HPDE6-E6E7 (cell line): ENCODE results near the gene DOCK3.
"Not testable (repeated sequence)": the region's sequence is repeated elsewhere in the genome, so short reads cannot be mapped to it uniquely, and the experiment has no call there.

ENCODE experiments used
- DNase-seq: peaks from one replicate; pipeline ENCODE4 v3.0.0; 2011; ENCODE audit warnings: missing footprints; ENCODE audit errors: extremely low spot score

The DOCK3 gene

DNA sequence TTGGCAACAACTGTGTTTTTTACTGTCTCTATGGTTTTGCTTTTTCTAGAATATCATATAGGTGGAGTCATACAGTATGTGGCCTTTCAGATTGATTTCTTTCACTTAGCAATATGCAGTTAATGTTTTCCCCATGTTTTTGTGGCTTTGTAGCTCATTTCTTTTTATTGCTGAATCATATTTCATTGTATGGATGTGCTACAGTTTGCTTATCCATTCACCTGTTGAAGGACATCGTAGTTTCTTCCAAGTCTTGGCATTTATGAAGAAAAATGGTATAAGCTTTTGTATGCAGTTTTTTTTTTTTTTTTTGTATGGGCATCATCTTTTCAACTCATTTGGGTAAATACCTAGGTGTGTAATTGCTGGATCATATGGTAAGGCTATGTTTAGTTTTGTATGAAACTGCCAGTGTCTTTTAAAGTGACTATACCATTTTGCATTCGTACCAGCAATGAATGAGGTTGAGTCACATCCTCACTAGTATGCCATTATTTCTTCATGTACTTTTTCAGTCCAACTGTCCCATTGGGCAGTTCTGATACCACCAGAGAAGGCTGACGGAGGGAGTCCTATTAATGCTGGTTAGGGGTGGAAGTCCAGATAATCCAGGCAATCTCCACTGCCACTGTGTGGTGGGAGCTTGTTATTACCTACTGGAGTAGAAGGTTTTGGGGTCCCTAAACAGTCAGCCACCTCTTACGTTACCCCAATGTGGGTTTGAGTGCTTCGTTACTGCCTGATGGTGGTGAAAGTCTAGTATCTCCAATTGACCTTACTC, 210.5 kb downstream of the DOCK3 start:
- no peak for DNase-seq

DNA sequence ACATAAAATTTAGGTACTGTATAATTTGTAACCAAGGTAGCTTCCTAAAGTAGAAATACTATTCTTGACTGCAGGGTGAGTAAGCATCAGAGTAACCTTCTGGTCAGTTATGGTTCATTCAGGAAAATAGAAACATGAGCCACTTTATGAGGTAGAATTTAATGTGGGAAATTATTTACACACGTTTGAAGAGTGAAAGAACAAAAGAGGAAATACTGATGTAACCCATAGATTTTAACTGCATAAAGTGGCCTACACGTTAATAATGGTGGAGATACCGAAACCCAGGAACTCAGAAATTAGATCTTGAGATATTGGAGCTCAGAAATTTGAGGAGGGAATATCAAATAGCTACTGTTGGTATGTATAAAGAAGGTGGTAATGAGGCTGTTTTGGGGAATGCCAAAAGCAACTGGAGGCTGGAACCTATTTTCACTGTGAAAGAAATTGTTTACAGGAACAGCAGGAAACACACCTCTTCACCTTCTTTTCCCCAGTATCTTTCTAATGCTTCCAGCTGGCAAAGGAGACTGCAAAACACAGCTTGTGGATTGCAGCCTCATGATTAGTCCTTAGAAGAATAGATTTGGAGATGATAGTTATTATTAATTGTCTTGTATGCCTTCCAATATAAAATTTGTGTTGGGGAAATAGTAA, 216.1 kb downstream of the DOCK3 start:
- DNase-seq = no peak

DNA sequence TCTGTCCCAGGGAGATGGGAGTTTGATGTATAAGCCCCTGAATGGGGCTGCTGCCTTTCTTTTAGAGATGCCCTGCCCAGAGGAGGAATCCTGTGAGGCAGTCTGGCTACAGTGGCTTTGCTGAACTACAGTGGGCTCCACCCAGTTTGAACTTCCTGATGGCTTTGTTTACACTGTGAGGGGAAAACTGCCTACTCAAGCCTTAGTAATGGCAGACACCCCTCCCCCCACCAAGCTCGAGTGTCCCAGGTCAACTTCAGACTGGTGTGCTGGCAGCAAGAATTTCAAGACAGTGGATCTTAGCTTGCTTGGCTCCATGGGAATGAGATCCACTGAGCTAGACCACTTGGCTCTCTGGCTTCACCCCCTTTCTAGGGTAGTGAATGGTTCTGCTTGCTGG, 226.4 kb downstream of the DOCK3 start:
- not testable (repeated sequence) for DNase-seq

DNA sequence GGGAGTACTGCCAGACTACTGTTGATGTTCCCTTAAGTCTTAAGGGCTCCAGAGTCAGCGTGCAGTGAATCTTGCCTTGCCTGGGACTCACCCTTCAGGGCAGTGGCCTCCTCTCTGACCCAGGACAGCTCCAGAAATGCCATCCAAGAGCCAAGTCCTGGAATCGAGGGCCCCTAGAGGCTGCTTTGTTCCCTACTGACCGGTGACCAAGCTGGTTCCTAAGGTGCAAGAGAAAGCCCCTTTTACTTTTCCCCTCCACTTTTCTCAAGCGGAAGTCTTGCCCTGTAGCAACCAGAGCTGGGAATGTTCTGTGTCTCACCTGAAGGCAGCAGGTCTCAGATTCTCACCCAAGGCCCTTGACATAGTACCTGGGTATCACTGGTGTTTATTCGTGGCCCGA, 238.0 kb downstream of the DOCK3 start:
- DNase-seq = no peak

DNA sequence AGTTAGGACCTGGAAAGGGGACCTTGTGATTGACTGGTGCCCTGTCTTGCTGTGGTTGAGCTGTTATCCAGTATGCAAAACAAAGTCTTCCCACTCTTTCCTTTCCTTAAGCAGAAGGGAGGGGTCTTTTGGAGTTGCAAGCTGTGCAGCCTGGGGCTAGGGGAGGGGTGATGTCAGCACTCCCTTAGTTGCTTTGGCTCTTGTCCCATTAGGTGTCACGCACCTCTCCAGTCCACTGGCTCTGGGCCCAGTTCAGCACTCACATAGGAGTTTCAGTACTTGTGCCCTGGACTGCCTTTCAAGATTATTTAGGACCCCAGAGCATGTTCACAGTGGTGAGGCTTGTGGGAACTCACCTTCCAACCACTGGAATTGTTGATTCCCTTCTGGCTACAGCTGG, 238.5 kb downstream of the DOCK3 start:
- DNase-seq = no peak

DNA sequence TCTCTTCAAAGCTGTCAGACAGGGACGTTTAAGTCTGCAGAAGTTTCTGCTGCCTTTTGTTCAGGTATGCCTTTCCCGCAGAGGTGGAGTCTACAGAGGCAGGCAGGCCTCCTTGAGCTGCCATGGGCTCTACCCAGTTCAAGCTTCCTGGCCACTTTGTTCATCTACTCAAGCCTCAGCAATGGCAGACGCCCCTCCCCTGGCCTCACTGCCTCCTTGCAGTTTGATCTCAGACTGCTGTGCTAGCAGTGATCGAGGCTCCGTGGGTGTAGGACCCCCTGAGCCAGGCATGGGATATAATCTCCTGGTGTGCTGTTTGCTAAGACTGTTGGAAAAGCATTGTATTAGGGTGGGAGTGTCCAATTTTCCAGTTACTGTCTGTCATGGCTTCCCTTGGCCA, 247.3 kb downstream of the DOCK3 start:
- DNase-seq = not testable (repeated sequence)

DNA sequence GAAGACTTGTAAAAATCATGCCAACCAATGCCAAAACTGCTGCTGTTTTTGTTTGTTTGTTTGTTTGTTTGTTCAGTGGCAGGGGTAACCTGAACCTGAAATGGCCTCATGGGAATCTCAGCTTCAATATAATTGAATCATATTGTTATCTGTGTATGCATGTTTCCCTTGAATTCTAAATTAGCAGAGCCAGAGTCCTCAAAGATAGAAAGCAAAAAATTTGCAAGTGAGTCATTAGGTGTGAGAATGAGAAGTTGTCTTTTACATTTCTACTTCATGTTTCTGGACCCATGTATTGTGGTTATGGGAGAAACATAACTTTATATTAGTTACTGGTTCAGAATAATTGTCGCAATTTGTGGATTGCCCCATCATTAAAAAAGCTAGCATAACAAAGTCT, 249.2 kb downstream of the DOCK3 start:
- DNase-seq = no peak

DNA sequence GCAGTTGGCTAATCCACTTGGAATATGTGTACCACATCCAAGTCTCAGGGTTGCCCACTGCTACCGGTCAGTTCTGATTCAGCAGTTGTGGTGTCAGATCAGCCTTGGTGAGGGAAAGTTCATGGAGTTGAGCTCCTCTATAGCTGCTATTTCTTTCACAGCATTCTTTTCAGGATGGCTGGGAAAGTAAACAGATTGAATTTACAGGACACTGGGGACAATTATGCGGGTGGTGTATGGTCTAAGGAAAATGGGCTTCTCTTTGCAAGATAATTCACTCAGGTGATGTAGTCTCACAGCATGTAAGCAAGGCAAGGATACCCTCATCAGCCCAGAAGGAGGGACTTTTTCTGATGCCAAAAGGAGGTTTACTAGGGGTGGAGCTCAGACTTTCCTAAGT, 249.9 kb downstream of the DOCK3 start:
- no peak for DNase-seq

DNA sequence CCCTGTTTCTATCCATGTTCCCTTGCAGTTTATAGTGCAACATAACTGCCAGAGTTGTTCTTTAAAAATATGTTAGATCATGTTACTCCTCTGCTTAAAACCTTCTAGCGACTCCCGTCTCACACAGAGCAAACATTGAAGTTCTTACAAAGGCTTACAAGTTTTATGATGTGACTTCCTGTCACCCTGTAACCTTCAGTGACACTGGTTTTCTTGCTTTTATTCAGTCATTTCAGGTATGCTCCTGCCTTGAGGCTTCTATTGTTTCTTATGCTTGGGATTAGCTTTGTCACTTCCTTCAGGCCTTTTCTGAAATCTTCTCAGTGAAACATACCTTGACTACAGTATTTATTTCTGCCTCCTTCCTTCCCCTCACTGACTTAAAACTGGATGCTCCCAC, 252.1 kb downstream of the DOCK3 start:
- no peak for DNase-seq

DNA sequence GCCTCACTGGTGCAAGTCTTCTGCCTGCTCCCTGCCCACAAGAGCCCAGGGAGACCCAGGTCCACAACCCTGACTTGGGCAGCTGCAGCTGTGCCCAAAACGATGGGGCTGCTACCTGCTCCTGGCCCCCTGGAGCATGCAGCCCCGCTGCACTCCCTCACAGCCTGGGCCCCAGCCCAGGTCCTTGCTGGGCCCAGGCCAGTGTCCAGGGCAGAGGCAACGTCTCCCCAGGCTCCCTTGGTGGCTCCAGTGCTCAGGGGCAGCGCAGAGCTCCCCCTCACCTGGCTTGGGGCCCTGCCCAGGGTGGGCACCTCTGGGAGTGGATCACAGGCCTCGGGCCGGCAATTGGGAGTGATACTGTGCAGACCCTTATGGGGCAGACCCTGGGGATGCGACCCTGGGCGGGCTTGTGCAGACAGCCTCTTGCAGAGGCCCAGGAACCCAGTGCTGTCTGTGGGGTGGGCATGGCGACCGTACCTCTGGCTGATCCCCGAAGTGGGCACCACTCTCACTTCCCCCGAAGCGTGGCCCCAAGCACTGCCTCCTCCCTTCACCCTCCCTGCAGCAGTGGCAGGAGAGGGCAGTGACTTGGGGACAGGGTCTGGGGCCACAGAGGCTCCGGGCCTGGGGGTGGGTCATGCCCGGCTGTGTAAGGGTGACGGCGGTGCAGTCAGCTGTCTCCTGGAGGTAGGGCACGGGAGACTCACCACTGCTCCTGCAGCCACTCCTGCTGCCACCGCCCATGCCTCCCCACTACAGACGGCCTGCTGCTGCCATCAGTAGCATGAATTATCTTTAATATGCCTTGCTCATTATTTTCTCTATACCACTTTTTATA, 255.9 kb downstream of the DOCK3 start:
- no peak for DNase-seq

DNA sequence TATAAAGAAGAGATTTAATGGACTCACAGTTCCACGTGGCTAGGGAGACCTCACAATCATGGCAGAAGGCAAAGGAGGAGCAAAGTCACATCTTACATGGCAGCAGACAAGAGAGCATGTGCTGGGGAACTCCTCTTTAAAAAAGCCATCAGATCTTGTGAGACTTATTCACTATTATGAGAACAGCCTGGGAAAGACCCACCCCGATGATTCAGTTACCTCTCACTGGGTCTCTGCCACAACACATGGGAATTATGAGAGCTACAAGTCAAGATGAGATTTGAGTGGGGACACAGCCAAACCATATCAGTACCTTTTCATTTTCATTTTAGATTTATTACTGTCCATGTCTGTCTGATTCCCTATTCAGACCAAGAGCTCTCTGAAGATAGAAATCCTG, 258.2 kb downstream of the DOCK3 start:
- DNase-seq = not testable (repeated sequence)

DNA sequence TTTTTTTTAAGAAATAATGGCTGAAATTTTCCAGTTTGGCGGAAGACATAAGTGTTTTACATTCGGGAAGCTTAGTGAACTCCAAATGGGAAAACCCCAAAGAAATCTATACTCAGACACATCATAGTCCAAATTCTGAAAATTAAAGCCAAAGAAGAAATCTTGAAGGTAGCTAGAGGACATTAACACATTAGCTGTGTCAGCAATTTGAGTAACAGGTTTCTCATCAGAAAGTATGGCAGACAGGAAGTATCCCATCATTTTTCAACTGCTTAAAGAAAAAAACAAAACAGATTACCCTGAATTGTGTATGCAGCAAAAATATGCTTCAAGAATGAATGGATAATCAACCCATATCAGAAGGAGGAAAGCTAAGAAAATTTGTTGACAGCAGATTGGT, 261.7 kb downstream of the DOCK3 start:
- DNase-seq = no peak

DNA sequence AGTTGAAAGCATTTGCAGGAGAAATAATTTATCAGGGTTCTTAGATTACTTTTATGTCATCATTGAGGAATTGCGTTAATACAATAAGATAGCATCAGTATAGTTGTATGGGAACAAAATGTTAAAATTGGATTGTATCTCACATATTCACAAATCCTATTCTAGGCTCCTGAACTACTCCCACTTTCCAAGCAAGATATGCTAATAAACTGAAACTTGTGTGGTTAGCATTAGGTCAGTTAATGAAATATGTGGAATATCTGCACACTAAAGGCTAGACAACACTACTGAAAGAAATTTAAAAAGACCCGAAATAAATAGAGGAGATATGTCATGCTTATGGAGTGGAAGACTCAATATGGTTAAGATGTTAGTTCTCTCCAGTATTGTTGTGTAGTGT, 272.7 kb downstream of the DOCK3 start:
- no peak for DNase-seq

DNA sequence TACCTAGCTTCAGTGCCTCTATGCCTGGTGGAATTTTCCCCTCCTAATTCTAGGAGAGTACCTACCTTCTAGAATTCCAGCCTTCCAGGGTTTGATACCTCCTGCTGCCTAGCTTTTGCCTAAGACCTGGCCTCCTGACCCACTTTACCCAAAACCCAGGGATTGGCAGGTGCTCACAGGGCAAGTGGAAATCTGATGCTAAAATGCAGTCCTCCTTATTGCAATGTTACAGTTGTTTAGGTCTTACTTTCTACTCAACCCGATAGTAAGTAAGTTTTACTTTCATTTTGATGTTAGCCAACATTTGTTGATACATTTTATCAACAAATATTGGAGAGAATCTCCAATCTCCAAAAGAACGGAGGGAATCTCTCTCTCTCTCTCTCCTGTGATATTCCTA, 275.9 kb downstream of the DOCK3 start:
- DNase-seq = no peak

DNA sequence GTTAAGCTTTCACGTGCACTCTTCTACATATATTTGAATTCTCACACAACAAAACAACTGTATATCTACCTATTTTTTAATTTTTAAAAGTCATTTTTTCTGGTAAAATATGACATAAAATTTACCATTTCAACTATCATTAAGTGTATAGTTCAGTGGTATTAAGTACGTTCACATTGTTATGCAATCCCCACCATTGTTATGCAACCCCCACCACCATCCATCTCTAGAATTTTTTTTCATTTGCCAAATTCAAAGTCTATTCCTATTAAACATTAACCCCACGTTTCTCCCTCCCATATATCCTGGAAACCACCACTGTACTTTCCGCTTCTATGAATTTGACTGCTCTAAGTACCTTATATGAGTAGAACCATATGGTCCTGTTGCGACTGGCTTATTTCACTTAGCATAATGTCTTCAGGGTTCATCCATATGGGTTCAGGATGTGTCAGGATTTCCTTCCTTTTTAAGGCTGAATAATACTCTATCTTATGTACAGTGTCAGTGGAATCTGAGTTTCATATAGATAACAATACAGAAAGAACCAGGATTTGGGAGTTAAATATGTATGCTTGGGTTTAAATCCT, 279.2 kb downstream of the DOCK3 start:
- DNase-seq = no peak

DNA sequence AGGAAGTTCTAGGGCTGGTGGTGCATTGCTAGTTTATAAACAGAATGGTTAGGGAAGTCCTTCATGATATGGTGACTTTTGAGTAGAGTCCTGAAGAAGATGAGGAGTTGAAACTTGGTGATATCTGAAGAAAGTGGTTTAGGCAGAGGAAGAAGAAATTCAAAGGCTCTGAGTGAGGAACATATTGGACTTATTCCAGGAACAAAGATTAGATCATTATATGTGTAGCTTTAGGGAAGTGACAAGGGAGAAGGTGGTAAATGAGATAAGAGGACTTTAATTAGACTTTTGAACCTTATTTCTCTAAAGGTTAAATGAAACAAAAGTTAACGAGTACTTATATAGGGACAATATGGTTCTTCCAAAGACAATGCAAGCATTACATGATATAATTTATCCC, 286.7 kb downstream of the DOCK3 start:
- DNase-seq = no peak

DNA sequence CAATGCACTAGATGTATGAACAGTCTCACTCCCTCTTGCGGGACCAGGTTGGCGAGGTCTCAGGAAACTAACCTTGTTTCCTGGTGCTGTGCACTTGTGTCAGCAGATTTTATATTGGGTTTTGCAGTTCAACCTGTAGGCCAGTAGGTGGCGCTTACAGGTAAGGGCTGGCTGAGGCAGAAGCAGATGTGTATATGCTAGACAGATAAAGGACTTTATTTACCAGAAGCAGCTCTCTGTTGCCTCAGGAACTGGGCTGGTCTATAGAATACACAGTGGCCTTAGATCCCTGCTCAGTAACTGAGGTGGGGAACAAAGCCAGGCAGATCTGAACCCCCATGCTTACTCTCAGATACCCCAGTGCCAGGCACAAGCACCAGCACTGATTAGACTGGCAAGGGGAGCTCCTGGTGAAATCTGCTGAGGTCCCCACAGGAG, 296.8 kb downstream of the DOCK3 start:
- DNase-seq = peak; percentile 11

DNA sequence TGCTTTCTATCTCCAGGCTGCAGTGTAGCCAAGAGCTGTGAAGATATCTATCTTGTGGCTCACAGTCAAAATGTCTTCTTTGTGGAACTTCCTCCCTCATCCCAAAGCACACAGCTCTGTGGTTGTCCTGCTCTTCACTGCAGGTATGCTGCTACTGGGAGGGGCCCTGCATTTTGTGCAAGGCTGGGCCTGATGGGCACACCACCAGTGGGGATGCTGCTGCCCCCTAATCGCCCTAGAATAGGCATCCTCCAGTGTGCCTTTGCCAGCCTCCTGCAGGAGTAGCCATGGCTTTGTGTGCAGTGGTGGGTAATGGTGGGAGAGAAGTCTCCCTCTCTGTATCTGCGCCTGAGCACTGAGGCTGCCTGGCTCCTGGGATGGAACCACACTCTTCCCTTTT, 297.3 kb downstream of the DOCK3 start:
- no peak for DNase-seq

DNA sequence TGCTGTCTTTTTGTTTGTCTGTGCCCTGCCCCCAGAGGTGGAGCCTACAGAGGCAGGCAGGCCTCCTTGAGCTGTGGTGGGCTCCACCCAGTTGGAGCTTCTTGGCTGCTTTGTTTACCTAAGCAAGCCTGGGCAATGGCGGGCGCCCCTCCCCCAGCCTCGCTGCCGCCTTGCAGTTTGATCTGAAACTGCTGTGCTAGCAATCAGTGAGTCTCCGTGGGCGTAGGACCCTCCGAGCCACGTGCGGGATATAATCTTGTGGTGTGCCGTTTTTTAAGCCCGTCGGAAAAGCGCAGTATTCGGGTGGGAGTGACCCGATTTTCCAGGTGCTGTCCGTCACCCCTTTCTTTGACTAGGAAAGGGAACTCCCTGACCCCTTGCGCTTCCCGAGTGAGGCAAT, 303.9 kb downstream of the DOCK3 start:
- DNase-seq = not testable (repeated sequence)

DNA sequence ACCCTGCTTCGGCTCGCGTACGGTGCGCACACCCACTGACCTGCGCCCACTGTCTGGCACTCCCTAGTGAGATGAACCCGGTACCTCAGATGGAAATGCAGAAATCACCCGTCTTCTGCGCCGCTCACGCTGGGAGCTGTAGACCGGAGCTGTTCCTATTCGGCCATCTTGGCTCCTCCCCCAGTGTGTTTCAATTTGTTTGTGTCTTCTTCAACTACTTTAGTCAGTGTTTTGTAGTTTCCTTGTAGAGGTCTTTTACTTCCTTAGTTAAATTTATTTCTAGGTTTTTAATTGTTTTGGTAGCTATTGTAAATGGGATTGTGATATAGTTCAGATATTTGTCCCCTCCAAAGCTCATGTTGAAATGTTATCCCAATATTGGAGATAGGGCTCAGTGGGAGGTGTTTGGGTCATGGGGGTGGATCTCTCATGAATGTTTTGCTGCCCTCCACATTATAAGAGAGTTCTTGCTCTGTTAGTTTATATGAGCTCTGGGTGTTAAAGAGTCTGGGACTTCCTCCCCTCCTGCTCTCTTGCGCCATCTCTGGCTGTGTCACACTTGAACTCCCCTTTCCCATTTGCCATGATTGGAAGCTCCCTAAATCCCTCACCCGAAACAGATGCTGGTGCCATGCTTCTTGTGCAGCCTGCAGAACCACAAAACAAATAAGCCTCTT, 304.4 kb downstream of the DOCK3 start:
- DNase-seq = no peak

DNA sequence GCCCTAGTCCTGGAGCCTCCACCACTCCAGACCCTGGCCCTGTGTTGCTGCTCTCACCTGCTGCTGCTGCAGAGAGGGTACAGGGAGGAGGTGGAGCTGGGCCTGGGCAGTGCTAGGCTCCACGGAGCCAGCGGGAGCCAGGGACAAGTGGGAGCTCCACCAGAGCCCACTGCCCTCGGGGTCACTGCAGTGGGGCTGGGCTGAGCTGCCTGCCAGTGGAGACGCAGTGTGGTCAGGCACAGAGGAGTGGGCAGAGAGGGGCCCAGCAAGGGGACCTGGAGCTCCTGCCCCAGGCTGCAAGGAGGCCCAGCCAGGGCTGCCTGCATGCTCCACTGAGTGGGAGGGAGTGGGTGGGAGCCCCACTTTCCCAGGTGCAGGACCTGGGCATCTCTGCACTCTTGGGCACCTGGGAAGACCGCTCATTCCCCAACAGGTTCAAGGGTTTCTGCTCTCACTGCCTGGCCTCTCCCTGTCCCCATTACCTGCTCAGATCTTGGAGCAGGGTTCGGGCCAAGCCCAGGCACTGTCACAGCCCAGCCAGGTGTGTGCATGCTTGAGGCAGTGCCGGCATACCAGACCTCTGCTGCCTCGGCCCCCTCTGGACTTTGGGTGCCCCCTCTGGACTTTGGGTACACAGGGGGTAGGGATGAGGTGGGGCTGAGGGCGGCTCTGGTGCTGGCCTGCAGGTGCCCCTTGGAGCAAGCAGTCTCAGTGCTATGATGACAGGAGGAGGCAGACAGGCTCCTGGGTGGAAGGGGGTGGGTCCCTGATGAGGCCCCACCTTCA, 308.0 kb downstream of the DOCK3 start:
- no peak for DNase-seq
